HG02970 (cell line): Measurements from ENCODE around the gene MACF1.

Source experiments
- ATAC-seq: cut with Tn5 transposase; IDR thresholded peaks from one replicate; pipeline ENCODE4 v1.9.1; 2021; ENCODE audit warnings: mild to moderate bottlenecking, moderate library complexity, moderate number of reproducible peaks; ENCODE audit not compliant: unreplicated experiment, low FRiP score

The MACF1 gene

DNA sequence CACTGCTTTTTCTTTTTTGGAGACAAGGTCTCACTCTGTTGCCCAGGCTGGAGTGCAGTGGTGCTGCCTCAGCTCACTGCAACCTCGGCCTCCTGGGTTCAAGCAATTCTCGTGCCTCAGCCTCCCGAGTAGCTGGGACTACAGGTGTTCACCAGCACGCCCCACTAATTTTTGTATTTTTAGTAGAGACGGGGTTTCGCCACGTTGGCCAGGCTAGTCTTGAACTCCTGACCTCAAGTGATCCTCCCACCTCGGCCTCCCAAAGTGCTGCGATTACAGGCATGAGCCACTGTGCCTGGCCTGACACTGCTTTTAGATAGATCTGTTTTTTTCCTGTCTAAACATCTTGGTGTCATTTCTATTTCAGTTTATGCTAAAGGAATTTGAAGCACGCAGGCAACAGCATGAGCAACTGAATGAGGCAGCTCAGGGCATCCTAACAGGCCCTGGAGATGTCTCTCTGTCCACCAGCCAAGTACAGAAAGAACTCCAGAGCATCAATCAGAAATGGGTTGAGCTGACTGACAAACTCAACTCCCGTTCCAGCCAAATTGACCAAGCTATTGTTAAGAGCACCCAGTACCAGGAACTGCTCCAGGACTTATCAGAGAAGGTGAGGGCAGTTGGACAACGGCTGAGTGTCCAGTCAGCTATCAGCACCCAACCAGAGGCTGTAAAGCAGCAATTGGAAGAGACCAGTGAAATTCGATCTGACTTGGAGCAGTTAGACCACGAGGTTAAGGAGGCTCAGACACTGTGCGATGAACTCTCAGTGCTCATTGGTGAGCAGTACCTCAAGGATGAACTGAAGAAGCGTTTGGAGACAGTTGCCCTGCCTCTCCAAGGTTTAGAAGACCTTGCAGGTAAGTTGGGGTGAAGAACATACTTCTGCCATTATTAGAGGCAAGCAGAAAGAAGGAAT lies 180.8 kb downstream of the MACF1 start:
- ATAC-seq: no peak

DNA sequence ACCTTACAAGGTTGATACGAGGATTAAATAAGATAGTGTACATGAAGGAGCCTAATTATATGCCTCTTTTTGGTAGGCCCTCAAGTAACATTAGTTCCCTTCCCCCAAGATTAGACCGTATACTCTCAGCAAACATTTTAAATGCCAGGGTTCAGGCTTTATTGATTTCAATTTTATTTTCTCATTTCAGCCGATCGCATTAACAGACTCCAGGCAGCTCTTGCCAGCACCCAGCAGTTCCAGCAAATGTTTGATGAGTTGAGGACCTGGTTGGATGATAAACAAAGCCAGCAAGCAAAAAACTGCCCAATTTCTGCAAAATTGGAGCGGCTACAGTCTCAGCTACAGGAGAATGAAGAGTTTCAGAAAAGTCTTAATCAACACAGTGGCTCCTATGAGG lies 182.5 kb downstream of the MACF1 start:
- ATAC-seq: no peak

DNA sequence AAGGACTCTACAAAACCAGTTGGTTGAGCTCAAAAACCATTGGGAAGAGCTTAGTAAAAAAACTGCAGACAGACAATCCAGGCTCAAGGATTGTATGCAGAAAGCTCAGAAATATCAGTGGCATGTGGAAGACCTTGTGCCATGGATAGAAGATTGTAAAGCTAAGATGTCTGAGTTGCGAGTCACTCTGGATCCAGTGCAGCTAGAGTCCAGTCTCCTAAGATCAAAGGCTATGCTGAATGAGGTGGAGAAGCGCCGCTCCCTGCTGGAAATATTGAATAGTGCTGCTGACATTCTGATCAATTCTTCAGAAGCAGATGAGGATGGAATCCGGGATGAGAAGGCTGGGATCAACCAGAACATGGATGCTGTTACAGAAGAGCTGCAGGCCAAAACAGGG lies 183.0 kb downstream of the MACF1 start:
- no peak for ATAC-seq

DNA sequence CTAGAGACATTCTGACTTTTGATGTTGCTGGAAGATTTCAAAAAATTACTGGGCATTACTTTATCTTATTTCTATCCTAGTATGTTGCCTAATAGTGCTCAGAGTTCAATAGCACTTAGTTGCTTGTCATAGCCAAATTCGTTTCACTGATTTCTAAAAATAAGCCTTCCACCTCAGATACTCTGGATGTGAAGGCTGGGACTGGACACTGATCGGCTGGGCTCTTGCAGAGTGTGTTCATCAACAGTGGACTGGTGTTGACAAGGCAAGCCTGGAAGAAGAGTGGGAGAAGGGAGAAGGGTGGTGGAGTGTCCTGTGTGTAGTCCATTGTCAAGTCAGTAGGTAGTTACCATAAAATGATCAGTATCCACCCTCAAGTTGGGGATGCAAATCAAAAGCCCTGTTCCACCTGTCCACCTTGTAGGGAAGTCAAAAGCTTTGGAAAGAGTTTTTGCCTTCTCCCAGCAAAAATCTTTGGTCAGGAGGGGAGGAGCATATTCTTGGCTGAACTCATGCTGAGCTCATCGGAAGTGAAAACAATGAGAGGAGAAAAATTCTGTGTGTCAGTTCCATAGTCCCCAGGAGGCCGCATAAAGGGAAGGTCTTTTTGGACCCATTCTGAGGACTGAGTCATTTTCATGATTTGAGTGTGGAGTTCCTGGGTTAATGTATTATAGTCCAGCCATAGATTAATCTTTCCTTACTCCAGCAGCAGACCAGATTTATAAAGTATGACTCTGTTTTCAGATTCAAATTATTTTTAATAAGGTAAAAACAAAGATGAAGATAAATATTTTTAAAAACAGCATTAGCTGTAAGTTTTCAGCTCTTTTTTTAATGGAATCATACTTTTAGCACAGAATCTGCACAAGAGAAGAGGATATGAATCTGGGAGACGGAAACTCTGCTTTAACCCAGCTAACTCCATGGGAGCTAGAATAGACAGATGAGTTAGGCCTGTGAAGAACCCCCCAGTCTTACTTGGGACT lies 187.5 kb downstream of the MACF1 start:
- ATAC-seq: no peak

DNA sequence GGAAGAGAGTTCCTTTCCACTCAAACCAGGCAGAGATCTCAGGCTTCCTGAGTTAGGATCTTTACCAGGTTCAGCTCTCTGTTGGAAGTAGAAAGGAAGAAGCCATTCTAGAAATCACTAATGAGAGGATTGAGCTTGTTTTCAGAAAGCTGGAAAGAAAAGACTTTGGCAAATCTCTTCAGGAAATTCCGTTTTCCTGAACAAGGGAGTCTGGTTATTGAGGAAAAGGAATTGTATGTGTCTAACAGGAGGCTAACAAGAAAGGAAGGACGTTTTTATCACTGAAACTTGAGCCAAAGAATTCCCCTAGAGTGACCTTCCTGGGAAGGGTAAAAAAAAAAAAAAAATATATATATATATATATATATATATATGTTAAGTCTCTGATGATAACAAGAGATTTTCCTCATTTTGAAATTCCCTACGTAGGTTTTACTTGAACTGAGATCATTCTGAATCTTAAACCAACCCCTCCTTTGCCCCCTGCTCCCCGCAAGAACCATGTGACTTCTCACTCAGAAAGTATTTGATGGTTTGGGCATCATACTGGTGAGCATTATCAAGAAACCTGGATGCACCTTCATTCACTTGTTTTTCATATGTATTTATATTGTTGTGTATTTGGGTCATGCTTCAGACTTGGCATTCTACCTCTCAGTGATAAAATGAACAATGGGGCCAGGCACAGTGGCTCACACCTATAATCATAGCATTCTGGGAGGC lies 188.5 kb downstream of the MACF1 start:
- ATAC-seq: no peak

DNA sequence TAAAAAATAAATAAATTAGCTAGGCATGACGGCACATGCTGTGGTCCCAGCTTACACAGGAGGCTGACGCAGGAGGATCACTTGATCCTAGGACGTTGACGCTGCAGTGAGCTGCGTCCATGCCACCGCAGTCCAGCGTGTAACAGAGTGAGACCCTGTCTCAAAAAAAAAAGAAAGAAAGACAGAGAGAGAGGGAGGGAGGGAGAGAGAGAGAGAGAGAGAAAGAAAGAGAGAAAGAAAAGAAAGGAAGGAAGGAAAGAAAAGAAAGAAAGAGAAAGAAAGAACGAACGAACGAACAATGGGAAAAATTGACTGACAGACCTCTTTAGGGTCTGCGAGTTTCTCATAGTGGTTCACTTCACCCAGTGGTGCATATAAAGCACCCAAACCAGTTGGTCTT lies 189.2 kb downstream of the MACF1 start:
- no peak for ATAC-seq

DNA sequence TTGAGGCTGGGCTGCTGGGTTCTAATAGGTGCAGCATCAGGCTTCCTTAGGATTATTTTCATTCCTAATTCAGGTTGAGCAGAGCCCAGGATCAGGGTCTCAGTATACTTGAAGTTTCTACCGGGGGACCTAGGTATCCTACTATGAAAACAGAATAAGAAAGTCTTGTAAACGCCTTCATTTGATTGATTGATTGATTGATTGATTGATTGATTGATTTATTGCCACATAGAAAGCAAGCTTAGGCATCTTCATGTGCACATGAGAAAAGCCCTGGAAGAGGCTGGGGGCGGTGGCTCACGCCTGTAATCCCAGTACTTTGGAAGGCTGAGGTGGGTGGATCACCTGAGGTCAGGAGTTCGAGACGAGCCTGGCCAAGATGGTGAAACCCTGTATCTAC lies 189.6 kb downstream of the MACF1 start:
- ATAC-seq: no peak

DNA sequence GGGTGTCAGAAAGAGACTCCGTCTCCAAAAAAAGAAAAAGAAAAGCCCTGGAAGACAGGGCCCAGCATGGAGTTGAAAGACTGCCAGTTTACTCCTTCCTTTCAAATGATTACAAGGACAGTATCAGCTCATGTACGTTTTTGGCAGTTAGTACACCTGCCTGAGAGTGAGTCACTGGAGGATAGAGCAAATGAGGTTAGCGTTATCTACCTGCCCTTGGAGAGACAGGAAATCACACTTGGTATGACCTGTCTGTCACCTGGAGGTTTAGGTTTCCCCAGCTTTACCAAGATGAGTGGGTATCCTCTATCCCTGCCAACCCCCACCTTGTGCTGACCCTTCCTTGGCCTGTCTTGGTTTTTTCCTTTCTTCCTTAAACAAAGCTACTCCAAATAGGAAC lies 190.1 kb downstream of the MACF1 start:
- ATAC-seq: no peak

DNA sequence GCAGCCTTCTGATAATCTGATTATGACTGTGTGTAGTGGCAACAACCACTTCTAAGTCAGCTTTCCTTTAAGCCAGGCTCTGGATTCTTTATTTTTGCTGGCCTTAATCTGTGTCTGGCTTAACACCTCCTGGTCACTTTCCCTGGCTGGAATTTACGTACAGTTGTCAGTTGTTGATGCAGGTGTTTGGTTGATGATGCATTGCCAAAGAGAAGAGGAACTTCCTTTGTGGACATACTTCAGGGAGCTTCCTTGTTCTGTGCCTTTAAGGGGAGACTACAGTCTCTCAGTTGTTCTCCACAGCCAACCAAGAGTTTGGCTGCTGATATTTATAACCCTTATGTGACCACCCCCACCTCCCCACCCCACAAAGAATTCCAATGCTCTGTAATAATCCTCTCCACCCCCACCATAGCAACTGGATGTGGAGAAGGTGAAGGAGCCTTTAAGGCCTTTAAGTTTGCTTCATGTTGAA lies 190.9 kb downstream of the MACF1 start:
- ATAC-seq: no peak

DNA sequence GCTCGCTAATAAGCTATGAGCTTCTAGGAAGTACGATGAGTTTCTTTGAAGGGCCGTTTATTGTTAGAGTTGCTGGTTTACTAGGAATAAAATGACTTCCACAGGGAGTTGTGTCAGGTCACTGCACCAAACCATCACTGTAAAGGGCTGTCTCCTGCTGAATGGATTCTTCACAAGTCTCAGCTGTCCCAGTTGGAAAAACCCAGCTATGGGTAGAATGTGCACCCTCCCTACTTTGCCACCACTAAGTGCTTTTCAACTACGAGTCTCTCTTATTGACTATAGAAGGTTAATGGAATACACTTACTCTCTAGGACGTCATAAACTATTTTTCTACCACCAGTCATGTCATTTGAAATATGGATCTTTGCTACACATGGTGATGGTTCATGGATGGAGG lies 192.2 kb downstream of the MACF1 start:
- ATAC-seq: no peak

DNA sequence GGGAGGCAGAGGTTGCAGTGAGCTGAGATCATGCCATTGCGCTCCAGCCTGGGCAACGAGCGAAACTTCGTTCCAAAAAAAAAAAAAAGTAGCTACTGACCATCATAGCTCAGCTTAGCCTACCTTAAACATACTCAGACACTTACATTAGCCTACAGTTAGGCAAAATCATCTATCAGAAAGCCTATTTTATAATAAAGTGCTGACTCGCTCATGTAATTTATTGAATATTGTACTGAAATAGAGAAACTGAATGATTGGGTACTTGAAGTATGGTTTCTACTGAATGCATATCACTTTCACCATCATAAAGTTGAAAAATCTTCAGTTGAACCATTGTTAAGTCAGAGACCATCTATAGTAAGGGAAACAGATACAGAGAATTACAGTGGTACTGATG lies 193.0 kb downstream of the MACF1 start:
- no peak for ATAC-seq

DNA sequence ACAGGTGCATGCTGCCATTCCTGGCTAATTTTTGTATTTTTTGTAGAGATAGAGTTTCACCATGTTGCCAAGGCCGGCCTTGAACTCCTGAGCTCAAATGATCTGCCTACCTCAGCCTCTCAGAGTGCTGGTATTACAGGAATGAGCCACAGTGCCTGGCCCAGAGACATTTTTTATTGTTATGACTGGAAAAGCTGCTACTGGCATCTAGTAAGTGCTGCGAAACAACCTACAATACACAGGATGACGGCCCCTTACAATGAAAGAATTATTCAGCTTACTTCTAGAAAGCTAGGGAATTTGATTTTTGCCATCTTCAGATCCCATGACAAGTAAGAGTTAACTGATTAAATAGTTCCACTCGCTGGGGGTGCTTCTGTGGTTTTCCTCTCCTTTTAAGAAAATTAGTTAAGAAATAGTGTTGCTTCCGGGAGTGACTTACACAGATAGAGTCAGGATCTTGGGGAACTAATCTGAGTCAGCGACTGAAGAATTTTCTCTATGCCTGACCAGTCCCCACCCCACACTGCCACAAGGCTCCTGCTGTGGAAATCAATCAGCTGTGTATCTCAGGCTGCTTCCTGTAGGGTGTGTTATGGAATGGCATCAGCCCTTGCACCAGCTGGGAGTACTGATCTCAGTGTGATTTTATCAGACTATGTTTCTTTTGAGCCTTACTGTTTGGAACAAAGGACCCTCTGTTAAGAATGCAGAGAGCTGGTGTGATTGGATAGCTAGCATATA lies 194.0 kb downstream of the MACF1 start:
- ATAC-seq: no peak

DNA sequence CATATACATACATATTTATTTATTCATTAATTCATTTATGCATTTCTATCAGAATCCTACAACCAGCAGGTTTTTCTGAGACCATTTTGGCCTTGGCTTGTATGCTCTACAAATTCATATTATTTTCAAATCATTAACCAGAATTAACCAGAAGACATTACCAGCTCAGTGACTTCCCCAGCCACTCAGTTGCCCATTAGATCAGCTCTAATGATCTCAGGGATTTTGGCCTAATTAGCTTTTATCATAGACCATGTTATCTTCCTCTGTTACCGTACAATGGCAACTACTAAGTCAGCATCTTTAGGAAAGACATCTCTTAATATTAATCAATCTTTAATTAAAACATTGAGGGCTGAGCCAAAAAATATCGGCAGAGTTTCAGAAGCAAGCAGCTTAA lies 196.6 kb downstream of the MACF1 start:
- ATAC-seq: no peak

DNA sequence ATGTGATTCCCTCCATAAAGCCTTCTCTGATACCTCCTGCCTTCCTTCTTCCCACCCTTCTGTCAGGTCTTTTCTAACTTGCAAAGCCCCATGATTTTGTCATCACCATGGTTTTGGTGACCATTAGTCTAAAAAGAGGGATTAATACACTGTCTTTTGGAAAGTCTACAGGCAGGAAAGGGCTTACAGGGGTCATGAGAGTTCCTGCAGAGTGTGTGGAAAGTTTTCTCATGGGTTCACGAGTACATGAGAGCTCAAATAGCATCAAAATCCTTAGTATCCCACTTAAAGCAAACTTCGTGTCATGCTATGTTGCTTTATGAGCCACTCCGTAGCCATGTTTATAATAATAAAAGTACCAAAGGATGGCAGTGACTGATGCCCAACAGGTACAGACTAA lies 200.4 kb downstream of the MACF1 start:
- ATAC-seq: no peak

DNA sequence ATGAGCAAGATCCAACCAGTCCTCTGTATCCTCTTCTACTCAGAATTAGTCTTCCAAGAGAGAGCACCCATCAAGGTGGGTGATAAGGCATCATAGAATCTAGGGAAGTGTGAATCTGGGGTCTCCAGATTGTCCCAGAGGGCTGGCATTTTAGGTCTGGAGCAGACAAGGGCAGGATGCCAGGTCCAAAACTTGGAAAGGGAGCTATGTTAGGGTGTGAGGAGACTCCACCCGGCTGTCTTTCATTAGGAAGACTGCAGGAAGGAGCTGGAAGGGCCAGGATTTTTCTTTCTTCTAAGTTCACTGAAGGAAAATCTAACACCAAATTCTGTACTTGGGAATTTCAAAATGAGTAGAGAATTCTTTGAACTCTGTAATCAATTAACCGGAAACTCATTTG lies 200.9 kb downstream of the MACF1 start:
- ATAC-seq: no peak

DNA sequence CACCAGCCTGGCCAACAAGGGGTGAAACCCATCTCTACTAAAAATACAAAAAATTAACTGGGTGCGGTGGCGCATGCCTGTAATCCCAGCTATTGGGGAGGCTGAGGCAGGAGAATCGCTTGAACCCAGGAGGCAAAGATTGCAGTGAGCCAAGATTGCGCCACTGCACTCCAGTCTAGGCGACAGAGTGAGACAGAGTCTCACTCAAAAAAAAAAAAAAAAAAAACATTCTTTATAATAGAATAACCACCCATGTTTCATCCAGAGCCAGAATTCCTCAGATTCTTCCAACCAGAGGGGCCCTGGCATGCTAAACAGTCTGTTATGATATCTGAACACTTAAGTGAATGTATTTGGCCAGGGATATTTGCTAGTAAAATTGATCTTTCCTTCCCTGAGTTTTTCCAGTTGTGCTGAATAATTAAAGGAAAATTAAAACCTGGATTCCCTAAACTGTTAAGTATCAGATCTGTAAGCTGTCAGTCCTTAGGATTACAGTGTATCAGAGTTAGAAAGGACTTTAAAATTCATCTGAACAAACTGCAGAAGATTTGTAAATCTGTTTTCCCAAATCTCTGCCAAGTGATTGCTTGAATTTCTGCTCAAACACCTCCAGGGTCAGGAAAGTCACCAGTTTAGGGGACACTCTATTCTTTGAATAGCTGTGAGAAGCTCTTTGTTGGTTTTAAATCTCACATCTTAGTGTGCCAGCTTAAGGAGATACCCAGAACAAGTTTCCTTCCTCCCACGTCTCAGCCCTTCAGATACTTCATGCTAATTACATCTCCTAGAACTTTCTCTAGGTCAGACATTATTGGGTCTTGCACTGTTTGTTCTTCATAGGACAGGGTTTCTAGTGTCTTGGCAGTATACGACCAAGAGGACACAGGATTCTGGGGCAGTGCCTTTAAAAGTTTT lies 202.3 kb downstream of the MACF1 start:
- ATAC-seq: no peak

DNA sequence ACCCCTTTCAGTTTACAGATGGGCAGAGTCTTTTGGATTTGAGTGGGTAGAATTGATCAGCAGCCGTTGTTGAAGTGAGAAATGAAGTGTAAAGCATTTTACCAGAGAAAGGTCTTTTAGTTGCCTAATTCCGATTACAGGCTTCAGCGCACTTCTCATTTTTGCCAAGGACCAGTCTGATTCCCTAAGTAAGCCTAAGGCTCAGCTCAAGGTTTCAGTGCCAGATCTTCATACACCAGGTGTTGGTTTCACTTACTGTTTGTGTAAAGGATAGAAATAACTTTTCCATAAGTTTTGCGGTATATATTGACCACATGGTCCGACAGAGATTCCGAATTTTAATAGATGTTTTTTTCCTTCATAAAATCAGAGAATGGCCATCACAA lies 203.0 kb downstream of the MACF1 start:
- no peak for ATAC-seq

DNA sequence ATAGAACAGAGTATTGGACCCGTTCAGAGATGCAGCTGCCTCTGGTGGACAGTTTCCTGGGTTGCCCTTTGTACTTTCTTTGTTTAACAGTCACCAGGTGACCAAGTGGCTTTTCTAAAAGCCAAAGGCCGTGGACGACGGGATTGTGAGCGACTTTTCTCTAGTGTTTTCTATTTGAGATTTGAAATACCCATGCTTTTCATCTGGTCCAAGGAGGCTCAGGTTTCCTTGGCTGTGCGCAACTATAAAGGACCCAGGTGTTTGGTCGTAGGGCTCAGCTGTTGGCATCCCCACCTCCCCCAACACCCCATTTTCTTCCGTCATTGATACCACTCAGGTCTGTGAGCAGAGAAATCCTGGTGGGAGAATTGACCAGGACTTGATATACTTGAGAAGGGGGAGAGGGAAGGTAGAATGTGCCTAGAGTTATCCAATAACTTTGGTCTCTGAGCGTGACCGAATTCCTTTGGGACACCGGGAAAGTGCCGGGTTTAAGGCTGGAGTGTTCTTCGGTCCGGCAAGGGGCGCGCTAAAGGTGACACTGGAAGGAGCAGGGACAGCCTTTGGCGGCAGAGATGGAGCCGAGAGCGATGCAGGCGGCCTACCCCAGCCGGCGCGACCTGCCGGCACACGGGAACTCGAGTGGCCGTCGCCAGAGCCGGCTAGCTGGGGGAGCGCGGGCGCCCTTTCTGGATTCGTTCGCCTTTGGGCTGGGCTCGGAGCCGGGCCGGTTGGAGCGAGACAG lies 203.6 kb downstream of the MACF1 start:
- no peak for ATAC-seq
